DND-41 (cell line): ENCODE data around the gene DNAH8.

ENCODE experiments used
- ATAC-seq: fragments of 200-7000 bp; cut with Tn5 transposase; 3 replicates; pipeline ENCODE4 v1.9.1; 2021; ENCODE audit warnings: low read depth; ENCODE audit not compliant: insufficient read depth
- DNase-seq: peaks from one replicate; pipeline ENCODE4 v3.0.0-alpha.2; 2020
- H2AFZ ChIP-seq: 2 replicates; pipeline ENCODE4 v1.6.0; 2012; ENCODE audit warnings: low read depth, low read length
- H3K27ac ChIP-seq: 2 replicates; pipeline ENCODE4 v1.5.1; 2012; ENCODE audit warnings: low read length, inconsistent platforms
- H3K27me3 ChIP-seq: fragments of 200-600 bp; sonication (generic); 2 replicates; pipeline ENCODE4 v1.6.0; 2012; ENCODE audit warnings: low read length, mild to moderate bottlenecking, inconsistent platforms; ENCODE audit not compliant: insufficient read depth, poor library complexity
- H3K36me3 ChIP-seq: 2 replicates; pipeline ENCODE4 v1.5.1; 2012; ENCODE audit warnings: low read length, inconsistent platforms; ENCODE audit not compliant: insufficient read depth
- H3K4me1 ChIP-seq: 2 replicates; pipeline ENCODE4 v1.5.1; 2012; ENCODE audit warnings: mild to moderate bottlenecking, low read length; ENCODE audit not compliant: insufficient read depth
- H3K4me2 ChIP-seq: 2 replicates; pipeline ENCODE4 v1.6.0; 2012; ENCODE audit warnings: mild to moderate bottlenecking, moderate library complexity, low read length, inconsistent platforms; ENCODE audit not compliant: insufficient read depth
- H3K4me3 ChIP-seq, 2 experiments: fragments of 200-600 bp in 1 of 2; shearing (Covaris generic) in 1 of 2; 2 replicates each; pipeline ENCODE4 v1.5.1; 2012 to 2016; ENCODE audit warnings: inconsistent platforms in 2 of 2, low read length in 2 of 2, mild to moderate bottlenecking in 2 of 2, low read depth in 1 of 2, moderate library complexity in 1 of 2
- H3K79me2 ChIP-seq: 2 replicates; pipeline ENCODE4 v1.6.0; 2012; ENCODE audit warnings: low read length, inconsistent platforms; ENCODE audit not compliant: insufficient read depth
- H3K9ac ChIP-seq: 2 replicates; pipeline ENCODE4 v1.6.0; 2012; ENCODE audit warnings: low read depth, mild to moderate bottlenecking, inconsistent platforms, low read length, moderate library complexity
- H3K9me3 ChIP-seq: 2 replicates; pipeline ENCODE4 v1.5.1; 2012; ENCODE audit warnings: low read length, moderate library complexity, mild to moderate bottlenecking, inconsistent platforms; ENCODE audit not compliant: insufficient read depth, severe bottlenecking
- H4K20me1 ChIP-seq: 2 replicates; pipeline ENCODE4 v1.6.0; 2012; ENCODE audit warnings: low read length; ENCODE audit not compliant: insufficient read depth
- EZH2 ChIP-seq: IDR thresholded peaks from 3 replicates; pipeline ENCODE4 v1.6.1; 2012; ENCODE audit warnings: borderline replicate concordance, low read depth, mild to moderate bottlenecking, moderate library complexity, low read length, inconsistent platforms; ENCODE audit not compliant: severe bottlenecking
- TF ChIP-seq, protein P1 (sequence below): IDR thresholded peaks from 2 replicates; pipeline ENCODE4 v1.5.1; 2012; ENCODE audit warnings: borderline replicate concordance, low read length, moderate library complexity, mild to moderate bottlenecking; ENCODE audit not compliant: poor library complexity, severe bottlenecking; ENCODE audit errors: extremely low read depth

Gene DNAH8

GRCh38 chr6:38853236-38853635 is 138.1 kb downstream of the DNAH8 start:
- no peak overlapping the region for H3K4me3 ChIP-seq
- H3K4me2 ChIP-seq = no peak overlapping the region
- no peak overlapping the region for H3K9ac ChIP-seq
- ATAC-seq = no peak
- no peaks in the 10 kb centered on the region for H4K20me1 ChIP-seq
- no peaks in the 10 kb centered on the region for H3K9me3 ChIP-seq
- DNase-seq = no peak
- peaks cover 17% of the 10 kb centered on the region for H3K27me3 ChIP-seq
- no peaks in the 10 kb centered on the region for H3K36me3 ChIP-seq
- H2AFZ ChIP-seq = no peak overlapping the region
- no peak overlapping the region for H3K27ac ChIP-seq
- no peaks in the 10 kb centered on the region for H3K79me2 ChIP-seq
- no peaks in the 10 kb centered on the region for H3K4me1 ChIP-seq
- TF ChIP-seq EZH2 = no peak
- TF ChIP-seq, protein P1, sequence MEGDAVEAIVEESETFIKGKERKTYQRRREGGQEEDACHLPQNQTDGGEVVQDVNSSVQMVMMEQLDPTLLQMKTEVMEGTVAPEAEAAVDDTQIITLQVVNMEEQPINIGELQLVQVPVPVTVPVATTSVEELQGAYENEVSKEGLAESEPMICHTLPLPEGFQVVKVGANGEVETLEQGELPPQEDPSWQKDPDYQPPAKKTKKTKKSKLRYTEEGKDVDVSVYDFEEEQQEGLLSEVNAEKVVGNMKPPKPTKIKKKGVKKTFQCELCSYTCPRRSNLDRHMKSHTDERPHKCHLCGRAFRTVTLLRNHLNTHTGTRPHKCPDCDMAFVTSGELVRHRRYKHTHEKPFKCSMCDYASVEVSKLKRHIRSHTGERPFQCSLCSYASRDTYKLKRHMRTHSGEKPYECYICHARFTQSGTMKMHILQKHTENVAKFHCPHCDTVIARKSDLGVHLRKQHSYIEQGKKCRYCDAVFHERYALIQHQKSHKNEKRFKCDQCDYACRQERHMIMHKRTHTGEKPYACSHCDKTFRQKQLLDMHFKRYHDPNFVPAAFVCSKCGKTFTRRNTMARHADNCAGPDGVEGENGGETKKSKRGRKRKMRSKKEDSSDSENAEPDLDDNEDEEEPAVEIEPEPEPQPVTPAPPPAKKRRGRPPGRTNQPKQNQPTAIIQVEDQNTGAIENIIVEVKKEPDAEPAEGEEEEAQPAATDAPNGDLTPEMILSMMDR = no peak

GRCh38 chr6:38856492-38856891 is 141.4 kb downstream of the DNAH8 start:
- DNase-seq (no peak), ATAC-seq (no peak)
- H3K4me2 ChIP-seq = no peak overlapping the region
- H3K4me3 ChIP-seq = no peak overlapping the region
- H2AFZ ChIP-seq = no peak overlapping the region
- no peak for TF ChIP-seq EZH2
- TF ChIP-seq, protein P1 = no peak
- peaks cover 17% of the 10 kb centered on the region for H3K27me3 ChIP-seq
- no peaks in the 10 kb centered on the region for H4K20me1 ChIP-seq
- no peaks in the 10 kb centered on the region for H3K36me3 ChIP-seq
- H3K27ac ChIP-seq = no peak overlapping the region
- no peaks in the 10 kb centered on the region for H3K9me3 ChIP-seq
- H3K9ac ChIP-seq = no peak overlapping the region
- no peaks in the 10 kb centered on the region for H3K79me2 ChIP-seq
- H3K4me1 ChIP-seq = no peaks in the 10 kb centered on the region

DNA sequence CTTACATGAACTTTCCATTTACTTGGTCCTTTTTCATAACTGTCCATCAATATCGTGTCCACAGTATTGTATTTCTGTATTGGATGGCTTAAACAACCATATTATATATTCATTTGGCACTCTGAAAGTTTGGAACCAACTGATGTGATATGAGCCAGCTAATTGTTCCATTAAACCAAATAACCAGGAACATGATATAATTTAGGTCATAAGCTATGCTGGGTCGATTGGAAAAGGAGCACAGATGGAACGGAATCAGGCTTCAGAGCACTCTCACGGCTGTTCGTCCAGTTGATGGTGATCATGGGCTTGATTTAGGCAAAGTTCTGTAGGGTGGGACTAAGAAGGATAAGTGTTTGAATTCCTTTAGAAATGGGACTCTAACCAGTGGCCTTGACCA is 142.7 kb downstream of the DNAH8 start:
- TF ChIP-seq, protein P1 = no peak
- no peak for TF ChIP-seq EZH2
- DNase-seq (no peak), ATAC-seq (no peak)
- no peak overlapping the region for H3K4me2 ChIP-seq
- H3K4me3 ChIP-seq = no peak overlapping the region
- peaks cover 15% of the 10 kb centered on the region for H3K27me3 ChIP-seq
- H3K79me2 ChIP-seq = no peaks in the 10 kb centered on the region
- no peak overlapping the region for H3K27ac ChIP-seq
- H3K9me3 ChIP-seq = no peaks in the 10 kb centered on the region
- no peaks in the 10 kb centered on the region for H3K4me1 ChIP-seq
- H2AFZ ChIP-seq = no peak overlapping the region
- no peak overlapping the region for H3K9ac ChIP-seq
- no peaks in the 10 kb centered on the region for H3K36me3 ChIP-seq
- H4K20me1 ChIP-seq = no peaks in the 10 kb centered on the region

- no peak for TF ChIP-seq EZH2
- TF ChIP-seq, protein P1 = no peak
- no peak for ATAC-seq
- no peak overlapping the region for H3K27ac ChIP-seq
Observed at GRCh38 chr6:38860041-38860440, 144.9 kb downstream of the DNAH8 start.

More at GRCh38 chr6:38860041-38860440, 144.9 kb downstream of the DNAH8 start:
- H4K20me1 ChIP-seq = no peaks in the 10 kb centered on the region
- H3K4me2 ChIP-seq = no peak overlapping the region
- H3K9me3 ChIP-seq = no peaks in the 10 kb centered on the region
- H3K36me3 ChIP-seq = no peaks in the 10 kb centered on the region
- H2AFZ ChIP-seq = no peak overlapping the region
- H3K9ac ChIP-seq = no peak overlapping the region
- no peak overlapping the region for H3K4me3 ChIP-seq
- H3K4me1 ChIP-seq = no peaks in the 10 kb centered on the region
- H3K79me2 ChIP-seq = no peaks in the 10 kb centered on the region
- no peak for DNase-seq
- H3K27me3 ChIP-seq = peaks cover 15% of the 10 kb centered on the region
